Measurements from ENCODE around the gene AMZ1.
"Not testable (repeated sequence)": the region's sequence is repeated elsewhere in the genome, so short reads cannot be mapped to it uniquely, and the experiment has no call there.

AMZ1 gene

DNA sequence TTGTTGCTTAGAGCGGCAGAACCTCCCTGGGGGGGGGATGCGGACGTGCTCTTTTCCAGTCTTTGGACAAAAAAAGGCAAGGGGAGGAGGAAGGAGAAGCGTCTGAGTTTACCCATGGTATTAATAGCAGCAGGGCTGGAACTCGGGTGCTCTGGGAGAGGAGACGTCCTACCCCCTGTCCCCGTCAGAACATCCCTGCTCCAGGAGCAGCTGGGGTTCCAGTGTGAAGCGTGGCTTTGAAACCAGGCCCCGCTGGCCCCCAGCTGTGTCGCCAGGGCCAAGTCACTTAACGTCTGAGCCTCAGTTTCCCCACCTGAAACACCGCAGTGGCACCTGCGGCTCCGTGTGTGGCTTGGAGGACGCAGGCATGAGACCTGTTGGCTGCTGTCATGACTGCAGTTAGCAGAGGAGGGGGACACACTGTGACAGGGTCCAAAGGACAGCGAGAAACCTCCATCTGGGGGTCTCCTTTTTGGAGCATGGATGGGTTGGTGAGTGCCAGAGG lies 1.4 kb downstream of the AMZ1 start:
- no peak for DNase-seq (ENCODE audit: low read depth in 1 of 2, low spot score in 1 of 2)

DNA sequence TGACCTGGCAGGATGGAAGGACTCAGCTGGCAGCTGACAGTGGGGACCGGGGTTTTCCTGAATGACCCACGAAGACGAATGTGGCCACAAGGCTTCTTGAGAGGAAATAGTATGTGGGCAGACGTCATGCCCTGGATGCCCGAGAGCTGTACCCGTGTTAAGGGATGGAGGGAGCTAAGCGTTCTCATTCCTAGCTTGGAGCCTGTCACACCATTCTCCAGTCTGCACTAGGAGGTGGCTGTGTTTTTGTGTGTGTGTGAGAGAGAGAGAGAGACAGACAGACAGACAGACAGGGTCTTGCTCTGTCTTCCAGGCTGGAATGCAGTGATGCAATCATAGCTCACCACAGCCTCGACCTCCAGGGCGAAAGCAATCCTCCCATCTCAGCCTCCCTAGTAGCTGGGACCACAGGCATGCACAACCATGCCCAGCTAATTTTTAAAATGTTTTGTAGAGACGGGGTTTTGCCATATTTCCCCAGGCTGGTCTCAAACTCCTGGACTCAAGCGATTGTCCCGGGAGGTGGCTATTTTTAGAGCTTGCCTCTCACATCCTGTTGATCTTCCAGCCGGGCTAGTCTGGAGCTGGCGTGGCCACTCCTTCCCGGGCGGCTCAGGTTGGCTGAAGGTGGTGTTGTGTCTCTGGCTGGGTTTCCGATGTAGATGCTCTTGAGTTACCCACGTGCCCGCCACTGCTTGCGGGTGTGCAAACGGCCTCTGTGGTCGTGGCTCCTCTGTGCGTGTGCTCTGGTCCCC lies 2.1 kb downstream of the AMZ1 start:
- no peak for DNase-seq (ENCODE audit: low read depth in 1 of 2, low spot score in 1 of 2)

DNA sequence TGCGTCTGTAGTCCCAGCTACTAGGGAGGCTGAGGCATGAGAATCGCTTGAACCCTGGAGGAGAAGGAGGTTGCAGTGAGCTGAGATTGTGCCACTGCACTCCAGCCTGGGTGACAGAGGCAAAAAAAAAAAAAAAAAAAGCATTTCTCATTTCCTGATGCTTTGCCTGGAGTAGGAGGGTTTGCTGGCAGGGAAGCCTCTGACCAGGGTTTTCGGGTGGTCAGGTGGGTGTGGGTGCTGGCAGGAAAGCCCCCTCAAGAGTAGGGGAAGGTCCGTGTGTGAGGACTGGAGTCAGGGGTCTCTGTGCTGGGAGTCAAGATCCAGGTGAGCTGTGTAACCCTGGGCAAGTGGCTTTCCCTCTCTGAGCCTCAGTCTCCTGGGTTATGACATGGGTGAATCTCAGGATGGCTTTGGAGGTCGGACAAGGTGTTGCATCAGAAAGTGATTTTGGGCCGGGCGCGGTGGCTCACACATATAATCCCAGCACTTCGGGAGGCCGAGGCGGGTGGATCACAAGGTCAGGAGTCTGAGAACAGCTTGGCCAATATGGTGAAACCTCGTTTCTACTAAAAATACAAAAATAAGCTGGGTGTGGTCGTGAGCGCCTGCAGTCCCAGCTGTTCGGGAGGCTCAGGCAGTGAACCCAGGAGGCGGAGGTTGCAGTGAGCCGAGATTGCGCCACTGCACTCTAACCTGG lies 3.2 kb downstream of the AMZ1 start:
- no peak for DNase-seq (ENCODE audit: low read depth in 1 of 2, low spot score in 1 of 2)

GRCh38 chr7:2691932-2692439 lies 4.0 kb downstream of the AMZ1 start:
- not testable (repeated sequence) for DNase-seq (ENCODE audit: low read depth in 1 of 2, low spot score in 1 of 2)

DNA sequence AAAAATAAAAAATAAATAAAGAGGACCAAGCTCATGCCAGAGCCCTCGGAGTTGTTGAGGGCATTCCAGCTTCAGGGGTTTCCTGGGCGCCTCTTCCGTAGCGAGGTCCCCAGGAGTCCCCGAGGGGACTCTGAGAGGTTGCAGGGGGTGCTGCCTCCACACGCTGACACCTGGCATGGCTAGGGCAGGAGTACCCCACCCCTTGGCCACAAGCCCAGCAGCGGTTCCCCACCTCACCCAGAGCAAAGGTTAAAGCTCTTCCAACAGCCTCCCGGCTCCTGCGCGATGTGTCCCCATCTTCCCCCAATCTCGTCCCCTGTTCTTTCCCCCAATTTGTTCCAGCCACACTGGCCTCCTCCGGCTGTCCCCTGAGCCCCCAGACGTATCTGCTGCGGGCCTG lies 4.5 kb downstream of the AMZ1 start:
- DNase-seq (ENCODE audit: low read depth in 1 of 2, low spot score in 1 of 2), result no peak

GRCh38 chr7:2693420-2694121 lies 5.6 kb downstream of the AMZ1 start:
- DNase-seq (ENCODE audit: low read depth in 1 of 2, low spot score in 1 of 2), result not testable (repeated sequence)

DNA sequence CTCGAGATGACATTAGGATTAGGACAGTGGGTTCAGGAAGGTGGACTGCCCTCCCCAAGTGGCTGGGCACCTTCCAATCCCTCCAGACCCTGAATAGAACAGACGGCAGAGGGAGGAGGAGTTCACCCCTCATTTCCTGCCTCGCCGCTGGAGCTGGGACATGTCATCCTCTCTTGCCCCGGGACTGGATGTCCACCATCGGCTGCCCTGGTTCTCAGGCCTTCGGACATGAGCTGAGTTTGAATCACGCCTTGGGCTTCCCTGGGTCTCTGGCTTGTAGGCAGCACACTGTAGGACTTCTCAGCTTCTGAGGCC lies 6.1 kb downstream of the AMZ1 start:
- DNase-seq (ENCODE audit: low read depth in 1 of 2, low spot score in 1 of 2), result not testable (repeated sequence)

GRCh38 chr7:2698581-2699288 lies 10.7 kb downstream of the AMZ1 start:
- DNase-seq (ENCODE audit: low read depth in 1 of 2, low spot score in 1 of 2), result no peak

DNA sequence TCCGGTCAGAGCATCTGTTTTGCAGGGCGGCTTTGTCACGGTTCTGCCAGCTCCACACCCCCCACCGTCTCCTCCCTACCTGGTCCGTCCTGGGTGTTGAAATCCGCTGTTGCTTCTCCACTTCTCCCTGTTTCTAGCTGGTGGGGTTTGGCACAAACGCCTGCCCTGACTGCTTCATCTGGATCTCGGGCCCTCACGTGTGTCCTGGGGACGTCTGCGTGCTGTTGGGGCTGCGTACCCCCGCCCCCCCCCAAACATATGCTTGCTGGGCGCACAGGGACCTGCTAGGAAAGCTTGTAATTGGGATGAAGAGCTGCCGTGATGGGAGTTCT lies 11.3 kb downstream of the AMZ1 start:
- DNase-seq (ENCODE audit: low read depth in 1 of 2, low spot score in 1 of 2), result no peak

DNA sequence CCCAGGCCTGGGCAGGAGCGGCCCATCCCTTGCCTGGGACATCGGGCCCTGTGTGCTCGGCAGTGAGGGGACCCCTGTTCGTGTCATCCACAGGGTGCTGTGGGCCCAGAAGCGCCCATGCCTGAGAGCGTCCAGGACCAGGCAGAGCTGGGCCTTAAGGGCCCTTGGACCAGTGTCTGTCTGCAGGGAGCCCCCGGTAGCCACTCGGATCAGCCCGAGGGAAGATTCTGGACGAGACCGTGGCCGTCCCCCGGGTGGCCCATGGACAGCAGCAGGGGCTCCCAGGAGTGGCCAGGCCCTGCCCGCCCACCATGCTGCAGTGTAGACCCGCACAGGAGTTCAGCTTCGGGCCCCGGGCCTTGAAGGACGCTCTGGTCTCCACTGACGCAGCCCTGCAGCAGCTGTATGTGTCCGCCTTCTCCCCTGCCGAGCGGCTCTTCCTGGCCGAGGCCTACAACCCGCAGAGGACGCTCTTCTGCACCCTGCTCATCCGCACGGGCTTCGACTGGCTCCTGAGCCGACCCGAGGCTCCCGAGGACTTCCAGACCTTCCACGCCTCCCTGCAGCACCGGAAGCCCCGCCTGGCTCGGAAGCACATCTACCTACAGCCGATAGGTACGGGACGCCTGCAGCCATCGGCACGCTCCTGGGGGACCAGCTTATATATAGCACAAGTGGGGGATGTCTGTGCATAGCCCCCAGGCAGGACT lies 12.3 kb downstream of the AMZ1 start:
- DNase-seq (ENCODE audit: low read depth in 1 of 2, low spot score in 1 of 2), result no peak

- DNase-seq (ENCODE audit: low read depth in 1 of 2, low spot score in 1 of 2), result no peak
Measured at GRCh38 chr7:2701424-2701823, 13.4 kb downstream of the AMZ1 start.

GRCh38 chr7:2701832-2702593 lies 14.0 kb downstream of the AMZ1 start:
- DNase-seq (ENCODE audit: low read depth in 1 of 2, low spot score in 1 of 2), result no peak

GRCh38 chr7:2702594-2702957 lies 14.6 kb downstream of the AMZ1 start:
- DNase-seq (ENCODE audit: low read depth in 1 of 2, low spot score in 1 of 2), result no peak

GRCh38 chr7:2705371-2706096 lies 17.5 kb downstream of the AMZ1 start:
- DNase-seq (ENCODE audit: low read depth in 1 of 2, low spot score in 1 of 2), result no peak

DNA sequence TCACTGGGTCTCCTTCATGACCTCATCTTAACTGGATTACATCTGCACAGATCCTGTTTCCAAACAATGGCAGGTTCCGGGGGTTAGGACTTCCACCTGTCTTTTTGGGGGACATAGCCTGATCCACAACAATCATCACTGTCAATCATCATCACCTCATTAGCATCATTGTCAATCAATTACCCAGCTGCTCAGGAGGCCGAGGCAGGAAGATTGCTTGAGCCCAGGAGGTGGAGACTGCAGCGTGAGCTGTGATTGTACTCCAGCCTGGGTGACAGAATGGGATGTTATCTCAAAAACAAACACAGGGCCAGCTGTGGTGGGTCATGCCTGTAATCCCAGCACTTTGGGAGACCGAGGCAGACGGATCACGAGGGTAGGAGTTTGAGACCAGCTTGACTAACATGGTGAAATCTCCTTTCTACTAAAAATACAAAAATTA lies 18.7 kb downstream of the AMZ1 start:
- no peak for DNase-seq (ENCODE audit: low read depth in 1 of 2, low spot score in 1 of 2)

DNA sequence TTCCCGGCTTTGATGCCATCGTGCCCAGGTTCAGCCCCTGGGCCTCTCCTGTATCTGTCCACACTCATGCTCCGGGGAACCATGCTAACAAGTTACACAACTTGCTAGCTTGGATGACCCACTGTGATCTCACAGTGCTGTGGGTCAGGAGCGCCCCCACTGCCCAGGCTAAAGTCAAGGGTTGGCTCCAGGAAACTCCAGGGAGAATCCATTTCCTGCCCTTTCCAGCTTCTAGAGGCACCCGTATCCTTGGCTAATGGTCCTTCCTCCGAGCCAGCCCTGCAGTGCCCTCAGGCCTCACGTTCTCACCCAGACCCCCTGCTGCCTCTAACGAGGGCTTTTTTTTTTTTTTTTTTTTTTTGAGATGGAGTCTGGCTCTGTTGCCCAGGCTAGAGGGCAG lies 19.5 kb downstream of the AMZ1 start:
- DNase-seq (ENCODE audit: low read depth in 1 of 2, low spot score in 1 of 2), result no peak

- DNase-seq (ENCODE audit: low read depth in 1 of 2, low spot score in 1 of 2), result no peak
Measured at GRCh38 chr7:2708041-2708440, 20.0 kb downstream of the AMZ1 start.

GRCh38 chr7:2708547-2709310 lies 20.7 kb downstream of the AMZ1 start:
- no peak for DNase-seq (ENCODE audit: low read depth in 1 of 2, low spot score in 1 of 2)
